ENCODE results near the gene CCDC192.

Gene CCDC192

GRCh38 chr5:127856292-127856691 is 153.1 kb downstream of the CCDC192 start (continued):
- TF ChIP-seq ZNF335 (tag by site-specific recombination; conservative IDR thresholded peaks at IDR 0.05) (no peak), ZNF362 (tag by site-specific recombination; IDR thresholded peaks at IDR 0.05) (no peak)

GRCh38 chr5:127858116-127858784 is 155.1 kb downstream of the CCDC192 start:
- 0 out of 2 replicates have a peak, but pooled peaks have one; percentile 17 for TF ChIP-seq TRIM28 (IDR thresholded peaks at IDR 0.05; ENCODE audit: borderline replicate concordance, low read length)
- TF ChIP-seq OSR2 (tag by site-specific recombination; IDR thresholded peaks at IDR 0.05): peak; percentile 58
- no peak for TF ChIP-seq KLF9 (tag by site-specific recombination; IDR thresholded peaks at IDR 0.05; ENCODE audit: low read depth)
- peak; percentile 42 for TF ChIP-seq PRDM6 (tag by site-specific recombination; IDR thresholded peaks at IDR 0.05)
- peak; percentile 33; the same call in 1 of the 2 replicates for TF ChIP-seq ZXDB (tag by site-specific recombination; IDR thresholded peaks at IDR 0.05)
- no peak for TF ChIP-seq ZNF341 (tag by site-specific recombination; IDR thresholded peaks at IDR 0.05; ENCODE audit: low read depth)
- peak; percentile 61 for TF ChIP-seq ZNF629 (tag by site-specific recombination; IDR thresholded peaks at IDR 0.05)
- TF ChIP-seq KLF16 (tag by site-specific recombination; IDR thresholded peaks at IDR 0.05): peak; percentile 52
- TF ChIP-seq ZFHX2 (tag by site-specific recombination; conservative IDR thresholded peaks at IDR 0.05): 0 out of 2 replicates have a peak, but pooled peaks have one; percentile 22
- TF ChIP-seq PRDM4 (tag by site-specific recombination; IDR thresholded peaks at IDR 0.05): 0 out of 2 replicates have a peak, but pooled peaks have one; percentile 29
- TF ChIP-seq ZNF280D (tag by site-specific recombination; IDR thresholded peaks at IDR 0.05): no peak
- TF ChIP-seq PRDM10 (tag by site-specific recombination; IDR thresholded peaks at IDR 0.05): peak; percentile 48
- 0 out of 2 replicates have a peak, but pooled peaks have one; percentile 26 for TF ChIP-seq ZFP69B (tag by site-specific recombination; IDR thresholded peaks at IDR 0.05)
- peak; percentile 49 for TF ChIP-seq FEZF1 (tag by site-specific recombination; IDR thresholded peaks at IDR 0.05)
- TF ChIP-seq ZNF664 (tag by site-specific recombination; IDR thresholded peaks at IDR 0.05): no peak
- TF ChIP-seq ATF2 (tag by site-specific recombination; IDR thresholded peaks at IDR 0.05; ENCODE audit: low read depth): peak; percentile 75
- Histone ChIP-seq H3K9me3 (ENCODE audit: control insufficient read depth, insufficient read depth, low read depth, low read length) (no peaks in the 10 kb centered on the region; the same call in 1 of the 2 replicates), H3K27ac (ENCODE audit: extremely low read depth, low read depth, low read length) (no peak overlapping the region), H3K4me1 (ENCODE audit: control insufficient read depth, insufficient read depth, low read length) (no peaks in the 10 kb centered on the region; the same call in 1 of the 2 replicates), H3K4me3 (ENCODE audit: low read depth, low read length) (no peak overlapping the region), H3K36me3 (ENCODE audit: control insufficient read depth in 2 of 2, insufficient read depth in 1 of 2, low read length in 2 of 2) (no peaks in the 10 kb centered on the region)
- POLR2A ChIA-PET: no interaction called here
- CTCF ChIA-PET: interaction anchor here (0.8 to 1.2 kb wide), 2 partner anchors 77 to 294 kb away, joined by 4 to 7 read pairs; no protein-coding TSS in a partner anchor
